GM21529 (cell line): ENCODE data around the gene FOXP1.
A peak's percentile ranks its signal among the peaks of the same experiment; 100 is the strongest.

Experiments
- ATAC-seq: cut with Tn5 transposase; IDR thresholded peaks from one replicate; pipeline ENCODE4 v1.9.1; 2021; ENCODE audit not compliant: unreplicated experiment

The FOXP1 gene

DNA sequence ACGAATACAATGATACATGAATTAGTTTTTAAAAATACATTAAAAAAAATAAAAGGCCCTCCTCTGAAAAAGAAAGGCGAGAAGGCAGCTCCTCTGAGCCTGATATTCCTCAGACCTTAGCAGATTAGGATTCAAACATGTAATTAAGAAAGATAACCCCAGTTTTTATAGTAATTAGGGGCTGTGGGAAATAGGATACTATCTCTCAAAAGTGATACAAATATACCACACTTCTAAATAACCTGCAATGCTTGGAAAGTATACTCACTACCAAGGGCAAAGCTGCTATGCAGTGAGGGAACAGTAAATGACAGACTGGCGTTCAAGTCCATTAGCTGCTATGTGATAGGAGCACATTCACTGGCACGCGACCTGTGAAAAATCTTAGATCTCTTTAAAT, 445.1 kb downstream of the FOXP1 start:
- ATAC-seq, result no peak

DNA sequence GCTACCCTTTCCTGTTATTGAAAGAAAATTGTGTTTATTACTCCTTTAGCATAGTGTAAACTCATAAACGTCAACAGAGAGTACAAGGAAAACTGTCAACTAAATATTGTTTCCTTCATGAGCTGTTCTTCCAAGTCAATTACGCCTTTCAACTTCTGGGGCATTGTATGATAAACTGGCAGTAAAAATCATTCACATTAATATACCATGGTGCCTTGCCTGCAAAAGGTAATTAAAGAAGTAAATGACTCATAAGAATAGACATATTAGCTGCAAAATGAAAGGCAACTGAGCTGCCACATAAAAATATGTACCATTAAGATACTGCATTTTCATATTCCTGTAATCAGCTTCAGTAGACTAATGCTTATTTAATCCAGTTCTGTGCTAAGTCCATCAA, 447.3 kb downstream of the FOXP1 start:
- ATAC-seq, result no peak

DNA sequence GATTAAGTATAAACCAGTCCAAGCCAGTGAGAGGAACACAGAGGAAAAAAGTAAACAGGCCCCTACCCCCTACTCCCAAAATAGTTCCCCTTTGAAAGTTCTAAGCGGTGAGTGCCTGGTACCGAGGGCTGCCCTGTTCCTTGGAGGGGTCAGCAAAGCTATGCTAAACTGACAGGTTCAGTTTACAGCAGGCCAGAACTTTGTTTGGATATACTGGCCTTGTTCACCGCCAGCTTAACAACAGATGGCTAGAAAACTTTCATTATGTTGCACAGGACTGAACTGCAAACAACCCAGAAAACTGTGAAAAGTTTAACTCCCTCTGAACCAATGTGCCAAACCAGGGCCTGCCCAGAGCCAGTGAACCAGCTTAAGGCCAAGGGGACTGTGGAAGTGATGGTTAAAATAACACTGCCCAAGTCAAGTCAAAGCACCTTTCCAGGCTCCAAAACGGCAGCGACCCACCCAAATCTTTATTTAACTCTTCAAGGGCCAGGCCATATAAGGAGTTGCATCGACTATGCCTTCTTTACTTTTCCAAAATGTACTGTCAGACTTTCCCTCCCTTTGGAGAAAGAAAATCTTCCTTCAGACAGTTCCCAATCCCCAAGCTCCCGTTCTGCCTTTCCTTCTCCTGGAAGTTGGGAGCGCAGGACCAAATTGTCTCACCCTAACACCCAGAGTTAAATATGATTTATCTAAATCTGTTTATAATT, 448.0 kb downstream of the FOXP1 start:
- ATAC-seq, result no peak

DNA sequence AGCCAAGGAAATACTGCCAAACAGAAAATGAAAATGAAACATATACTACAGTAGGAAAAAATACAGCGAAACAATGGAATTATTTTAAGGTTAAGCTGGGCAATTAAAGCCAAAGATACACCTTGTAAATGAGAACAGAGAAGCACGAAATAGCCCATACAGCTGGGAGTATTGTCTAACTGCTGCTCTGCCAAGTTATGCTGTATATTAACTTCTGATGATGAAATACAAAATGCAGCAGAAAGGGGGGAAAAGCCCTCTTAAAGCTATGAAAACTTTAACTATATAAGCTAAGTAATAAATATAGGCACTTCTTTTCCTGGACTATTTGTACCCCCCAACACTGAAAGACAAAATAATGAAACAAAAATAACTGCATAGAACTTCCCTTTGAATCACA, 449.0 kb downstream of the FOXP1 start:
- no peak for ATAC-seq

DNA sequence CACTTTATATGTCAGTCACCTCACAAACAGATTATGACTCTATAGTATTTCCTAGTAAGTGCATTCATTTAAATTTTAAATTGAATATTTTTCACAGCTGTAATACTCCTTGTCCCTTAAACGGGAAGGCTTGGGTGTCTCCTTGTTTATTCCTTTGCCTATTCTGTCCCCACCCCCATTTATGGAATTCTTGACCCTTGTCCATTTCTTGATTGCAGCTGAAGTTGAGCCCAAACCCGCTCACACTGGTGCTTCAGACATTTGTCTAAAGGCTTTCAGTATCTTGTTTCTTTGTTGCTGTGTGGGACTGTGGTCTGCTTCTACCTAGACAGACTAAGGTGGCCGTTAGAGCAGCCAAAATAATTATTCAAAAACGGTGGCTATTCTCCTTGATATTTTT, 449.7 kb downstream of the FOXP1 start:
- no peak for ATAC-seq

DNA sequence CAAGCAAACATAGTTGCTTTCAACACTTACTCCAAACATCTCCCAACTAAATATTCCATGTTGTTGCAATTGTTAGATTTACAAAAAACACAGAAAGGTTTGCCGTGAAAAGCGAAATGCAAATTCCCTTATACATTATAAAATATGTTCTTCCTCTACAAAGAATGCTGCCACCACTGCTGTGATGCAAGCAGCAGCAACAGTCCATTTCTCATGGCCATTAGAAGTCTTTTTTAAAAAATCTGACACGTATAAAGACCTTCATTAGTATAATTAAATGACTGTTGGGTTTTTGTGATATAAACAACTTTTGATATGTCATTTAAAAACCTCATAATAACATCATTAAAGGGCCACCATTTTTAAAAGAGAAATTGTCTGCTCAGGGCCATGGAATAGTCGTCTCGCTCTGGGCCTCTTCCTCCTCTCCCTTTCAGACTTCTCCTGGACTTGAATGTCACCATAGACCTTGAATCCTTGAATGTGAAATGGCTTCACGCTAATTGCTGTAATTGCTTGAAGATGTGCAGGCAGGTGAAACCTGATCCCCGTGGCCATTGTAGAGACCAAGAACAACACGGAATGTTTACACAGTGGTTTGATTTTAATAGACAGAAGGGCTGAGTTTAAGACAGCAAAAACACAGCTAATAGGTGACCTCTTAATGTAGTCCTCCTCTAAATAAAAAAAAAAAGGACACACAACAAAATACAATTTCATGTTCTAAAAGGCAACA, 450.4 kb downstream of the FOXP1 start:
- no peak for ATAC-seq

DNA sequence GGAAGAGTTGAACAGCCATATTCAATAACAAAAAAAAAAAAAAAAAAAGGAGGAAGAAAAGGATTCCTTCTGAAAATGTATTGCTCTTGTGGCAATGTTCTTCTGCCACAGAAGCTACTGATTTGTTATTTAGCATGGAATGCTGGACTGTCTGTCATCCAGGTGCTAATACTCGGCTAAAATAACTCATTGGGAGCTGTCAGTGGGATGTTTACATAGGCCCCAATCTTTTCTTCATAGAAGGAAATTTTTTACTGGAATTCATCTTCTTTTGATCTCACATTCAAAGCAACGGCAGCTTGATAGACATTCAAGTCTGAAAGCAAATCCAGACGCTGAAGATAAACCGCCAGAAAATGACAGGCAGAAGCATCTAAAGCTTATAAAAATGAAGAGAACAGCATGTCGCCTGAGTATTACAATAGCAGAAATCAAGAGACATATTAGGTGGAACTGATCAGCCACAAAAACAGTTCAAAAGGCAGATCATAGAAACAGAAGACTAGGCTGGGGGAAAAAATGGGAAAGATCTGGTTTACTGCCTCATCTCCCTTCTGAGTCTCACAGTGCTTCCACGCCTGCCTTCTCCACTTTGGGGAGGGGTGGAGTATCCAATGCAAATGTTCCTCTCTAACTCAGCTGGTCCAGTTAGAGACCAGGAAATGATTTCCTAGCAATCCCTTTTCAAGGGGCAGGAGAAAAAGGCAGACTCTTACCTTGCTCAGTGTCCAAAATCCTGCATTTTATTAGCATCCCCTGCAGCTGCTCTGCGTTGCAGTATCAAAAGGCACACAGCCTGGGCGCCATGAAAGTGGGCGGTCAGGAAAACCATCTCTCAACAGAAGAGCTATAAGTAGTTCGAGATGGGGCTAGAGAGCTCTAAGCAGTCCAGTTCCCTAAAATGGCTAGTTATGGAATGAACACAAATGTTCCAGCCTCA, 451.9 kb downstream of the FOXP1 start:
- ATAC-seq, result no peak

DNA sequence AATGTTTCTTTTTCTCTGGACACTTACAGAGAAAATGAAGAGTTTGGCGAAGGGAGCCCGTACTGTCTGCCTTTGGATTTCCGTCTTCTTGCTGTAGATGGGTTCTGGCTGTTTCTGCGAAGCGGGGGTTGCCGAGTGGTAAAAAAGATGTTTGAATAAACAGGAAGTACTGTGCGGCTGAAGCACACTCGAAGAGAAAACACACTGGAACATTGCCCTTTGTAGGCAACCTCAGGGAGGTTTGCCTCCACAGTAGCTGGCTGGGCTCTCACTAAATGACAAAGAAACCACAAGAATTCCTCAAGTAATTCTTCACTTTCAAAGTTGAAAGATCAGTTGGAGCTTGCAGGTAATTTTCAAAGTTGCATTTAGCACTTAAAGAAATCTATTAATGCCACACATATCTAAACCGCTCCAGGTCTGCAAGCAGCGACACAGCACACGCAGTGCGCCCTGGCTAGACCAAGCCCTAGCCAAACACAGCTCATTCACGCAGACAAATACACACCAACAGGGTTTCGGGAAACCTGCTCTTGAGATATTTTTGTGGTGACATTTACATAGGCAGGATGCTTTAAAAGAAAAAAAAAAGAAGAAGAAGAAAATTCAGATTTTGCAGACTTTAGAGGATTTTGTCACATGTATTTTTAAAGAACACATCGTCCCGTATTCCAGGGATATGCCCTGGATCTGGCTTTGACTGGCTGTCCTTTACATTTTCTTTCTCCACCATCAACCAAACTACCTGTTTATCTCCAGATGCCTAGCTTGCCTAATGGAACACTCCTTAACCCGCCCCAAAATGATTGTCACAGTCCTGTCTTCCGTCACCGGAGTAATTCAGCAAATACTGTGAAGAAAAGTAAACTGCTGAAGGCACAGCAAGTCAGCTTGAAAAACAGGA, 452.8 kb downstream of the FOXP1 start:
- peak; percentile 71 for ATAC-seq

DNA sequence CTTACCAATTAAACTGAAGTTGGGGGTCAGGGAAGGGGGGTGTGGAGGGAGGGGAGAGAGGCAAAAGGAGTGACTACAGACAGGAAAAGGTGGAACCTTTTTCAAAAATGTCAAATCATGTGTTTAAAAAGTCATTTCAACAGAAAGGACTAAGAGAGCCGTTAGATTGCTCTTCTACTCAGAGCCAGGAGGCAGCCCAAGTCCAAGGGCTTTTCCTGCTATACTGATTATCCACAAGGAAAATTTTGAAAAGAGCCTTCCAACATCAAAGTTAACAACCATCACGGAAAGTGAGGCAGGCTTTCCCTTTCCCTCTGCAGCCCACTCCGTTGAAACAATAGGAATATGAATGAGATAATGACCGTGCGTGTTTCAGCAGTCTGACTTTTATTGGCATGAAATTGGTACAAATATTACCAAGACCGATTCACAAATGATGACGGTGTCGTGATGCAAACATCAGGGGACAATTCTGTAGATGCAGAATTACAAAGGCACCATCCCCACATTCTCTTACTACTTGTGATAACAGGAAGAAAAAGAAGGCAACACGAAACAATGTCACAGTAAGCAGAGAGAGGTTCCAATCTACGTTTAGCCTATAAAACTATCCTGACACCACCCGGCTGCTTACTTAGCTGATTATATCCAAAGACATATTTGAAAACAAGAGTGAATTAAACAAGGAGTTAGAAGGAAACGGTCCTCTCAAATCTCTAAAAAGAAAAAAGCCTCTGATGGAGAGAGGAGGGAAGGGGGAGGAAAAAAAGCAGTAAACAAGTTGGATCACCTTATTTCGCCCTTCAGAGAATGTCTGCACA, 453.7 kb downstream of the FOXP1 start:
- no peak for ATAC-seq

DNA sequence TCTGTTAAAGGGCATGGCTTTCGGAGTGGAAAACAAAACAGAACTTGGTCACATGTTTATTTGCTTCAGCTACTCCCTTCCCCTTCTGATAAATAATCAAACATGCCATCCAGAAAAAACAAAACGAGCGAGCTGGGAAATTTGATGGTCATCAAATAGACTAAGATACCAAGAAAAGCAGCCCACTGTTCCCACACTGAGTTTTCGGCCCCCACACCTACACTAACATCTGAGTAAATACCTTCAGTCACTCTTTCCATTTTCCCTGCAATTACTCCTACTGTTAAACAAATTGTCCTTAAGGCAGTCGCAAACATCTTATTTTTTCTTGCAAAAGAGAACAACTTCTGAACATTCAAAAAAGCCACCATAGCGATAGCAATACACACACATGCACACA, 454.6 kb downstream of the FOXP1 start:
- no peak for ATAC-seq

DNA sequence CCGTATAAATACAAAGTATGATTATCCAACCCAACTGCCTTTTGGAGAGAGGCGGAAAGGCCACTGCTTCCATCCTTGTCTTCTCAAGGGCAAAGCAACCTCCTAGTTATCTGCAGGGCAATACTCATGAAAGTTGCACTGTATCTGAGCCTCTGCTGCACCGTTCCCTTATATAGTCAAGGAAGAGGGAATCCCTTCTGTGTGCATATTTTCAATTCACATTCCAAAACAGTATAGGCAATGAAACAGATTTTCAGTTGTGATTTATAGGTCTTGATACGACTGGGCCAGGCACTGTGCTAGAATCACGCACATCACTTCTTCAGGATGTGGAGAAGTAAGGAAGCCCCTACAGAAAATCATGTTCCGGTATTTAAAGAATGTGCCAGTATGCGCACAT, 455.7 kb downstream of the FOXP1 start:
- no peak for ATAC-seq

DNA sequence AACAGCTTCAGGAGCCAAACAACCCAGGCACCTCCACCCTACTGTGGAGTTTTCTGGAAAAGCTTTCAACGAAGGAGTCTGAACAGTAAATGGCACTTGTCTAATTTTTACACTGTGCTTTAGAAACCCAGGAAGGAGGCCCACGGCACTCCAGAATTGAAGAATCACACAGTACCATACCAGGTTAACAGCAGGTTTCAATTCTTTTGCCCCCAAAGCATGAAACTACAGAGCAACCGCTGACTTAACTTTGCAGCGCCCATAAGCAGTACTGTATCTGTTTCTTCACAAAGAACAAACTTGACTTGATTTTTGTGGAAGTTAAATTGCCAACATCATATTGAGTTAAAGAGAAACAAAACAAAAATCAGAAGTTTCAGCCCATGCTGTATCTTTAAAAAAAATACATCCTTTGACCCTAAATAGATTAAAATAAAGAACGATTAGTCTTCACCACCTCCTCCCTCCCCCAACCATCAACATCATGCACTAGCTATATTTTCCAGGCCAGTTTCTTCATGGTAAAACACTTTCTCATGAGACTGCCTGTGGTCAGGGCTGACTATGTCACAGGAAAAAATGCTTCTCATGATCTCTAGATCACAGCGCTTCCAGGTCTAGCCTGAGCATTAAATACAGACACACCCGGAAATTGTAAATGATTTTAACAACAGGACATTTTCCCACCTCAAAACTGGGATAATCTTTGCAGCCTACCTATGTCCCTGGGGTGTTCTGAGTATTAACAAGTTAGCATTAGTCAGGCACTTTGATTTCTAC, 456.3 kb downstream of the FOXP1 start:
- ATAC-seq, result no peak

DNA sequence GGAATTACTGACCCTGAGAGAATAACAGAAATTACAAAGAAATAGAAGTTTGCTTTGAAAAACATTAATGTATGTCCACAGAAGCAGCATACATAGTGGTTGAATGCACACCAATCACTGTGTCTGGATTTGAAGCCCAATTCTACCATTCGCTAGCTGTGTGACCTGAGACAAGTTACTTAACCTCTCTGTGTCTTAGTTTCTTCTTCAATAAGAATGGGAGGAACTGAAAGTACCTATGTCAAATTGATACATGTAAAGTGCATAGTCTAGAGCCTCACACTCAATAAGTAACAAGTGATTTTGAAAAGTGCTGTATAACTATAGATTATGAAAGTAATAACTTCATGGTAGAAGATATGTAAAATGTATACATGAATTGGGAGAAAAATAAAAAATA, 457.8 kb downstream of the FOXP1 start:
- ATAC-seq, result no peak

DNA sequence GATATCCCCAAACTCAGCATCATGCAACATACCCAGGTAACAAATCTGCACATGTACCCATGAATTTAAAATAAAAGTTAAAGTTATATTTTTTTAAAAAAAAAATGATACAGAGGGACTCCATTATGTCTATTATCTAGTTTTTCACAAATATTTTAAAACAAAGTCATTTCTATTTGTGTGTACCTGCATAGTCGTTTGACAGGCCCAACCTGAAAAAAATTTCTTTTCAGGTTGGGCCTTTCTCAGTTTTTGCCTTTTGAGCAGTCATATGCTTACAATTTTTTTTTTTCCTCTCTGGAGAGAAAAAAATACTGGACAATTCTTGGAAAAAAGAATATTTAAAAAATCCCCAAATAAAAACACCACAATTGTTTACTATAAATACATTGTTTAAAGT, 459.5 kb downstream of the FOXP1 start:
- no peak for ATAC-seq

DNA sequence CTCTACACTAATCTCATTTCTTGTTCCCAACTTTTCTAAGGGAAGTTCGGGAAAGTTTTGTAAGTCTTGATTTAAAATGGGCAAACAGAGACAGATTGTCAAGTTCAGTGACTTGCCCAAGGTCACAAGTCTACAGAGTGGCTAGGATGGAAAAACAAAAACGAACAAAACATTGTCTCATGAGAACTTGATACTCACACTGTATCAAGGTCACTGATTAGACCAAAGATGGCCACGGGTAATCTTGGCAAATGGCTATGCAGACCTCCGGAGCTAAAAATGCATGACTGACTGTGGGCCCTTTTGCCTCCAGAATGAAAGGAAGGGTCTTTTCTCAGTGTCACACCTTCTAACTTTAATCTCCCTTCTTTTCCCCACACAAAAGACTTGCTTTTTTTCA, 460.9 kb downstream of the FOXP1 start:
- ATAC-seq, result no peak

DNA sequence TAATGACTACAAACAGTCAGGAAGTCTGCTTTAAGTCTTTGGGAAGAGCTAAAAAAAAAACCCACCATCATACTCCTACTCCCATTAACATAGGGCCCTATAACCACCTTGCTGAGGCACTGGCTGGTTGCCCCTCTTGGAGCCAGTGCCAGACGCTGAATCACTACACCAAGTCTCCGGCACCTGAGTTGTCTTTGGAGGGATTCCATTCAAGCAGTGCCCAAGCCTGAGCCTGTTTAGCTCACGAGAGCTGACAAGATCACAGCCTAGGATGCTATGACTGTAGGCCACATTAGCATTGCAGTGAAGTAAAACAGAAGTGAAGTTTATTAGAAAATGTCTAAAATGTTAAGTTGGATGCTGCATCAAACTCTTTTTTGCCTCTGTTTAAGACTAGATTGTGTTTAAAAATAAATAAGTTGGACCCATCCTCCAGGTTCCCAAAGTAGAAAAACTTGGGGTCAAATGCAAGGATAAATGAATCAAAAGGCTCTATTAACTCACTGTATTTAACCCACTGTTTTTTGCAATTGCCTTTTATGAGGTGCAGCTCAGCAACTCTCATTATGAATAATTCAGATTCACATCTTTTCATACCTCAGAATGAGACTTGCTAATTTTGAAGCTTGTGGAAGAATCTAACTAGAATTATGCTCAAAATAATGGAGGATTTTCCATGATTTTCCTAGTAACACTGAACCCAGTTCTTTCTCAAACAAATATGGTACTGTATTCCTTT, 461.9 kb downstream of the FOXP1 start:
- no peak for ATAC-seq

DNA sequence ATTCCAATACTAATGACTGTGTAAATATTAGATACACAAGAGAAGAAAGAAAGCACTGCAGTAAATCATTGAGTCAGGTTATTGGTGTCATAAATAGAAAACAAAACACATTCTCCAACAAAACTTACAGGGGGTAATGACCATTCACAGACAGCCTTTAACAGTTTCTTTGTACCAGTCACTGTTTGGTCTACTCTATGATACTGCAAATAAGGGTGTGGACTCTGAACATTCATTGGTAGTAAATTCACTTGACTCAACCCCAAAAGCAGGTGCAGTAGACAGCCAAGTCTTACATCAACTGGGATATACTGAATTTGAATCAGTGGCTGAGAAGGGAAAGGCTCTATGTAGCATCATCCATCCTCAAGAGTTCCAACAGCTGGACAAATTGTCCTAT, 463.5 kb downstream of the FOXP1 start:
- ATAC-seq, result no peak

DNA sequence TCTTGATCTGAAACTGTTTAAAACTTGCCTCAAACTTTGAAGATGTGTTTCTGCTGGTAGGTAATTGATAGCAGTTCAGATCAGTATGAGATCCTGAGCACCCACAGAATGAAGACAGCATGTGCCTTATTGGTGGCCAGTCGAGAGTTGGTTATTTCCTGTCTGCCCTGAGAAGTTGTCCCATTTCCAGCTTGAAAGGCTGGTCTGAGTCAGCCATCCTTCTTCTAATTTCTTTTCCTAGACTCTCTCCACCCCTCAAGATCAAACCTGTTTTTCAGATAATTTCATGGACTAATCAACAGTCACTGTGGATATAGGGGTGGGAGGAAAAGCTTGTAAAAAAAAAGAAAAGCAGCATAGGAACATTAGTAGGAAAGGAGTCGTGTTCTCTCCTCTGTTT, 464.4 kb downstream of the FOXP1 start:
- no peak for ATAC-seq
